ENCODE results near the gene BAHCC1.

The BAHCC1 gene

GRCh38 chr17:81453076-81453475, 57.8 kb downstream of the BAHCC1 start:
- Histone ChIP-seq H3K9me2 (replicated peaks; ENCODE audit: low read depth, low read length) (no peaks in the 10 kb centered on the region), H3K27me3 (ENCODE audit: insufficient read depth, low read length, poor library complexity, severe bottlenecking) (no peaks in the 10 kb centered on the region), H3K79me2 (ENCODE audit: insufficient read depth, low read length) (peaks cover 61% of the 10 kb centered on the region), H2AFZ (ENCODE audit: low read length) (no peak overlapping the region), H3K4me2 (ENCODE audit: low read depth, low read length, poor library complexity, severe bottlenecking) (peak overlapping the region; percentile 83), H3K36me3 (ENCODE audit: insufficient read depth, low read length) (peaks cover 2% of the 10 kb centered on the region; the same call in 1 of the 2 replicates), H3K9ac (ENCODE audit: low read depth, low read length, poor library complexity, severe bottlenecking) (peak overlapping the region; percentile 95), H3K4me1 (ENCODE audit: insufficient read depth, low read length, poor library complexity, severe bottlenecking) (peaks cover 56% of the 10 kb centered on the region), H3K4me3 (ENCODE audit: low read length, poor library complexity, severe bottlenecking) (peak overlapping the region; percentile 73), H3K9me3 (ENCODE audit: insufficient read depth, low read depth, low read length) (no peaks in the 10 kb centered on the region), H3F3A (ENCODE audit: low read depth) (no peaks in the 10 kb centered on the region), H4K20me1 (ENCODE audit: insufficient read depth, low read length, poor library complexity, severe bottlenecking) (peaks cover under 1% of the 10 kb centered on the region)
- TF ChIP-seq EZH2phosphoT487 (IDR thresholded peaks at IDR 0.05; ENCODE audit: borderline replicate concordance) (no peak), CTCF (conservative IDR thresholded peaks at IDR 0.05; ENCODE audit: low read length) (no peak)

GRCh38 chr17:81453712-81454111, 58.5 kb downstream of the BAHCC1 start:
- Histone ChIP-seq H3K9me3 (ENCODE audit: insufficient read depth, low read depth, low read length) (no peaks in the 10 kb centered on the region), H3K36me3 (ENCODE audit: insufficient read depth, low read length) (peaks cover 2% of the 10 kb centered on the region; the same call in 1 of the 2 replicates), H3K4me2 (ENCODE audit: low read depth, low read length, poor library complexity, severe bottlenecking) (peak overlapping the region; percentile 83), H3K79me2 (ENCODE audit: insufficient read depth, low read length) (peaks cover 63% of the 10 kb centered on the region), H4K20me1 (ENCODE audit: insufficient read depth, low read length, poor library complexity, severe bottlenecking) (peaks cover 5% of the 10 kb centered on the region), H3K9me2 (replicated peaks; ENCODE audit: low read depth, low read length) (no peaks in the 10 kb centered on the region), H3K9ac (ENCODE audit: low read depth, low read length, poor library complexity, severe bottlenecking) (peak overlapping the region; percentile 95), H3K4me3 (ENCODE audit: low read length, poor library complexity, severe bottlenecking) (peak overlapping the region; percentile 73), H3K4me1 (ENCODE audit: insufficient read depth, low read length, poor library complexity, severe bottlenecking) (peaks cover 56% of the 10 kb centered on the region), H2AFZ (ENCODE audit: low read length) (no peak overlapping the region), H3K27me3 (ENCODE audit: insufficient read depth, low read length, poor library complexity, severe bottlenecking) (no peaks in the 10 kb centered on the region), H3F3A (ENCODE audit: low read depth) (no peaks in the 10 kb centered on the region)
- TF ChIP-seq CTCF (conservative IDR thresholded peaks at IDR 0.05; ENCODE audit: low read length) (no peak), EZH2phosphoT487 (IDR thresholded peaks at IDR 0.05; ENCODE audit: borderline replicate concordance) (no peak)

- no peak for TF ChIP-seq CTCF (conservative IDR thresholded peaks at IDR 0.05; ENCODE audit: low read length)
- no peak for TF ChIP-seq EZH2phosphoT487 (IDR thresholded peaks at IDR 0.05; ENCODE audit: borderline replicate concordance)
- Histone ChIP-seq H4K20me1 (ENCODE audit: insufficient read depth, low read length, poor library complexity, severe bottlenecking) (peaks cover 5% of the 10 kb centered on the region), H3K9ac (ENCODE audit: low read depth, low read length, poor library complexity, severe bottlenecking) (peak overlapping the region; percentile 95), H3K27me3 (ENCODE audit: insufficient read depth, low read length, poor library complexity, severe bottlenecking) (no peaks in the 10 kb centered on the region), H3K79me2 (ENCODE audit: insufficient read depth, low read length) (peaks cover 63% of the 10 kb centered on the region), H2AFZ (ENCODE audit: low read length) (no peak overlapping the region), H3K9me2 (replicated peaks; ENCODE audit: low read depth, low read length) (no peaks in the 10 kb centered on the region), H3K4me2 (ENCODE audit: low read depth, low read length, poor library complexity, severe bottlenecking) (peak overlapping the region; percentile 83), H3K36me3 (ENCODE audit: insufficient read depth, low read length) (peaks cover 2% of the 10 kb centered on the region; the same call in 1 of the 2 replicates), H3K4me1 (ENCODE audit: insufficient read depth, low read length, poor library complexity, severe bottlenecking) (peaks cover 56% of the 10 kb centered on the region), H3K4me3 (ENCODE audit: low read length, poor library complexity, severe bottlenecking) (peak overlapping the region; percentile 73), H3K9me3 (ENCODE audit: insufficient read depth, low read depth, low read length) (no peaks in the 10 kb centered on the region), H3F3A (ENCODE audit: low read depth) (no peaks in the 10 kb centered on the region)
Observed at GRCh38 chr17:81454473-81454872, 59.2 kb downstream of the BAHCC1 start.
